Thyroid gland (tissue), 4 donors: ENCODE data around the gene COX7B2. TPM values are rescaled to one million over a fixed set of nuclear protein-coding genes. Genes with fewer than 3 reads are reported as not detected.

ENCODE experiments used
- DNase-seq, 2 donors: peaks; one replicate each; pipeline ENCODE4 v3.0.0-alpha.2; 2019
- H3K27ac ChIP-seq, 3 donors: fragments of 200-600 bp; sonication (generic); 1 replicate in 2 of 3; 2 replicates in 1 of 3; pipeline ENCODE4 v1.5.1; 2016 to 2019; ENCODE audit warnings: mild to moderate bottlenecking in 1 of 3, moderate library complexity in 1 of 3
- H3K27me3 ChIP-seq: fragments of 200-600 bp; sonication (generic); one replicate; pipeline ENCODE4 v1.5.1; 2019
- H3K36me3 ChIP-seq, 2 donors: fragments of 200-600 bp; sonication (generic); one replicate each; pipeline ENCODE4 v1.5.1; 2016 to 2019
- H3K4me1 ChIP-seq, 2 donors: fragments of 200-600 bp; sonication (generic); one replicate each; pipeline ENCODE4 v1.5.1; 2017 to 2019
- H3K4me3 ChIP-seq, 3 donors: fragments of 200-600 bp; sonication (generic); replicated peaks in 1 of 3; 1 replicate in 2 of 3; 2 replicates in 1 of 3; pipeline ENCODE4 v1.5.1; 2016; ENCODE audit warnings: mild to moderate bottlenecking in 1 of 3
- H3K9me3 ChIP-seq: fragments of 200-600 bp; sonication (generic); one replicate; pipeline ENCODE4 v1.5.1; 2017
- CTCF ChIP-seq, 6 experiments: fragments of 200-600 bp in 3 of 6; fragments of 450-650 bp in 3 of 6; sonication (generic) in 3 of 6; IDR thresholded peaks; one replicate each; pipeline ENCODE4 v1.5.1; 2016 to 2019; ENCODE audit warnings: antibody characterized with exemption in 6 of 6, mild to moderate bottlenecking in 2 of 6, inconsistent platforms in 1 of 6, moderate library complexity in 1 of 6
- POLR2A ChIP-seq, 2 donors: fragments of 450-650 bp; IDR thresholded peaks; one replicate each; pipeline ENCODE4 v1.6.1; 2017; ENCODE audit warnings: antibody characterized with exemption in 2 of 2, mild to moderate bottlenecking in 2 of 2, moderate library complexity in 1 of 2
- WGBS, 2 donors: methylation state at CpG; one replicate each; pipeline ENCODE4 v1.1.5; 2017; 5-methylcytosine and 5-hydroxymethylcytosine counted together
- intact Hi-C: fragments of 100-400 bp; cut with DNase I; formaldehyde crosslinking; loops from one replicate; pipeline ENCODE4 v1.15.1; 2023
- total RNA-seq, 4 donors: library from RNA; depleted of rRNA; stranded (reverse); fragments of >200 nt; gene quantifications; one replicate each; pipeline ENCODE4 v1.2.3, GENCODE V29; 2016

The COX7B2 gene
- total RNA-seq, 4 donors from 2014 or later, result not detected

GRCh38 chr4:46931981-46932380 lies 22.9 kb upstream of the COX7B2 start:
- Histone ChIP-seq H3K27me3 (no peaks in the 10 kb centered on the region), H3K9me3 (no peaks in the 10 kb centered on the region), H3K36me3 (no peaks in the 10 kb centered on the region), H3K4me1 (no peaks in the 10 kb centered on the region), H3K27ac (no peak overlapping the region), H3K4me3 (no peak overlapping the region)
- 54 to 60% methylated on average over 3 of the region's 3 CpGs for WGBS, 2 donors
- intact Hi-C loops, result no loop called here
- no peak for DNase-seq
- TF ChIP-seq POLR2A (IDR thresholded peaks at IDR 0.05) (no peak), CTCF (IDR thresholded peaks at IDR 0.05) (peak in 1 of 6 experiments; percentile 21)

GRCh38 chr4:46930891-46931290 lies 21.8 kb upstream of the COX7B2 start:
- DNase-seq, result no peak
- no peak for TF ChIP-seq CTCF (IDR thresholded peaks at IDR 0.05)
- TF ChIP-seq POLR2A (IDR thresholded peaks at IDR 0.05), result no peak
- Histone ChIP-seq H3K36me3 (no peaks in the 10 kb centered on the region), H3K4me1 (no peaks in the 10 kb centered on the region), H3K9me3 (no peaks in the 10 kb centered on the region), H3K27me3 (no peaks in the 10 kb centered on the region), H3K4me3 (no peak overlapping the region), H3K27ac (no peak overlapping the region)
- intact Hi-C loops, result no loop called here
- WGBS, 2 donors, result 69 to 71% methylated on average over 3 of the region's 3 CpGs

GRCh38 chr4:46927201-46927600 lies 18.2 kb upstream of the COX7B2 start:
- Histone ChIP-seq H3K27ac (no peak overlapping the region), H3K4me3 (no peak overlapping the region), H3K4me1 (no peaks in the 10 kb centered on the region), H3K9me3 (no peaks in the 10 kb centered on the region), H3K36me3 (no peaks in the 10 kb centered on the region), H3K27me3 (no peaks in the 10 kb centered on the region)
- intact Hi-C loops, result no loop called here
- no peak for DNase-seq
- TF ChIP-seq CTCF (IDR thresholded peaks at IDR 0.05) (no peak), POLR2A (IDR thresholded peaks at IDR 0.05) (no peak)

GRCh38 chr4:46924789-46925529 lies 15.9 kb upstream of the COX7B2 start:
- H3K27ac ChIP-seq, result no peak overlapping the region
- H3K27me3 ChIP-seq, result no peaks in the 10 kb centered on the region
- TF ChIP-seq POLR2A (IDR thresholded peaks at IDR 0.05) (no peak), CTCF (IDR thresholded peaks at IDR 0.05) (no peak)
- H3K9me3 ChIP-seq, result no peaks in the 10 kb centered on the region
- no peaks in the 10 kb centered on the region for H3K4me1 ChIP-seq
- no peak overlapping the region for H3K4me3 ChIP-seq
- no peak for DNase-seq
- intact Hi-C loops, result no loop called here
- no peaks in the 10 kb centered on the region for H3K36me3 ChIP-seq

GRCh38 chr4:46922205-46922604 lies 13.2 kb upstream of the COX7B2 start:
- no peak for DNase-seq
- Histone ChIP-seq H3K4me3 (no peak overlapping the region), H3K36me3 (no peaks in the 10 kb centered on the region), H3K27me3 (no peaks in the 10 kb centered on the region), H3K4me1 (no peaks in the 10 kb centered on the region), H3K27ac (no peak overlapping the region), H3K9me3 (no peaks in the 10 kb centered on the region)
- WGBS, 2 donors, result 77 to 82% methylated on average over 3 of the region's 3 CpGs
- TF ChIP-seq POLR2A (IDR thresholded peaks at IDR 0.05), result no peak
- TF ChIP-seq CTCF (IDR thresholded peaks at IDR 0.05), result no peak
- intact Hi-C loops, result no loop called here
